GM21528 (cell line): ENCODE results near the gene KCNQ5.
"Not testable (repeated sequence)": the region's sequence is repeated elsewhere in the genome, so short reads cannot be mapped to it uniquely, and the experiment has no call there.

Experiments used
- ATAC-seq: cut with Tn5 transposase; IDR thresholded peaks from one replicate; pipeline ENCODE4 v1.9.1; 2021; ENCODE audit warnings: mild to moderate bottlenecking, moderate library complexity; ENCODE audit not compliant: unreplicated experiment, low FRiP score

The KCNQ5 gene

DNA sequence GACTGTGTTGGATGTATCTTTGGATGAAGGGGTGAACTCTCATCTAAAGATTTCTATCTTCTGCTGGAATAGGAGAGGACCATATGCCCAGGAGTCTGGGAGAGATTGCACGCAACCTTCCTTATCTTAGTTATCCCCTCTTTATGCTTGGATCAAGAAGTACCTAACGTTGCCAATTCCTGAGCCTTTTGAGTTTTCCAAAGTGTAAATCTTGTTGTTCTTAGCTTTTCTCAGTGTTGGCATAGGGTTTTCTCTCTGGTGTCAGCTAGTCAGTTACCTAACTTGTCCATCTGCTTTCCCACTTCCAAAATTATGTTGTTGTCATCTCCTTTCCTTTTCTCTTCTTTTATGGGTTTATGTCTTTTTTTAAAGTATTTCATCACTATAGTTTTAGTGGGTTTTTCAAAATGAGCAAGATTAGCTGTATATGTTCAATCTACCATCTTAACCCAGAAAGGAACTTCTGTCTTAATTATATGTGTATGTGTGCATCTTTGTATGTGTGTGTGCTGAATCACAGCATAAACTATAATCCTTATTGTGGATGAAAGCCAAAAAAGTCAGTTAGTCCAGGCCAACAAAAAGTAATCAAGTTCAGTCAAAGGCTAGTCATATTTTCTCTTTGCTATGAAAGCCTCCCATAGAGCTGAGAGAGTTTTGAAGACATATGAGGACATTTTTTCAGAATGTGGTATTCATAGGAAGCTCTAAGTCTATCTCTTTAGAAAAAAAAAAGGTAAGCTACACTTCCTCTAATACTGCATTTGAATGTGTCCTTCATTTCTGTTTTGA, 531.3 kb downstream of the KCNQ5 start:
- ATAC-seq: no peak

GRCh38 chr6:73156793-73157767, 535.2 kb downstream of the KCNQ5 start:
- no peak for ATAC-seq

- ATAC-seq: no peak
Observed at GRCh38 chr6:73157870-73158269, 536.0 kb downstream of the KCNQ5 start.

GRCh38 chr6:73169111-73169510, 547.2 kb downstream of the KCNQ5 start:
- no peak for ATAC-seq

DNA sequence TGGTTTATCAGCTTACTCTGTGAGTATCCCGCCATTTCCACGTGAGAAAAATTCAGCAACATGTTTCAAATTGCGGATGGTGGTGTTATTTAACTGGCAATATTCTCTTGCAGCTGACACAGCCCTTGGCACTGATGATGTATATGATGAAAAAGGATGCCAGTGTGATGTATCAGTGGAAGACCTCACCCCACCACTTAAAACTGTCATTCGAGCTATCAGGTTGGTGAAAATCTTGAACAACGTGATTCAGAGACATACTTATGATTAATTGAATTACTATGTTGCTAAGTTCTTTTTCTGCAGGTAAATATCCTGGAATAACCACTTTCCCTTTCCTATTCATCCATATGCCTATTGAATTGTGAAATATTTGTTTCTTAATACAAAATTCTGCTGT, 547.8 kb downstream of the KCNQ5 start:
- no peak for ATAC-seq

GRCh38 chr6:73174646-73175045, 552.8 kb downstream of the KCNQ5 start:
- no peak for ATAC-seq

DNA sequence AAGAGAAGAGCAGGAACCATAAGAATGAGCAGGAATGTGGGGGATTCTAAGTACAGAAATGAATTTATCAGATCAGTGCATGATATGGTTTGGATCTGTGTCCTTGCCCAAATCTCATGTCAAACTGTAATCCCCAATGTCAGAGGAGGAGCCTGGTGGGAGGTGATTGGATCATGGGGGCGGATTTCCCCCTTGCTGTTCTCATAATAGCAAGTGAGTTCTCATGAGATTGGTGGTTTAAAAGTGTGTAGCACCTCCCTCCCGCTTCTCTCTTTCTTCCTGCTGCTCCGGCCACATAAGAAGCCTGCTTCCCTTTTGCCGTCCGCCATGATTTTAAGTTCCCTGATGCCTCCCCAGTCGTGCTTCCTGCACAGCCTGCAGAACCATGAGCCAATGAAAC, 554.2 kb downstream of the KCNQ5 start:
- no peak for ATAC-seq

- ATAC-seq: peak; percentile 58
Observed at GRCh38 chr6:73177221-73177944, 555.5 kb downstream of the KCNQ5 start.

GRCh38 chr6:73180076-73180738, 558.3 kb downstream of the KCNQ5 start:
- no peak for ATAC-seq

GRCh38 chr6:73180763-73181619, 559.1 kb downstream of the KCNQ5 start:
- peak; percentile 82 for ATAC-seq

DNA sequence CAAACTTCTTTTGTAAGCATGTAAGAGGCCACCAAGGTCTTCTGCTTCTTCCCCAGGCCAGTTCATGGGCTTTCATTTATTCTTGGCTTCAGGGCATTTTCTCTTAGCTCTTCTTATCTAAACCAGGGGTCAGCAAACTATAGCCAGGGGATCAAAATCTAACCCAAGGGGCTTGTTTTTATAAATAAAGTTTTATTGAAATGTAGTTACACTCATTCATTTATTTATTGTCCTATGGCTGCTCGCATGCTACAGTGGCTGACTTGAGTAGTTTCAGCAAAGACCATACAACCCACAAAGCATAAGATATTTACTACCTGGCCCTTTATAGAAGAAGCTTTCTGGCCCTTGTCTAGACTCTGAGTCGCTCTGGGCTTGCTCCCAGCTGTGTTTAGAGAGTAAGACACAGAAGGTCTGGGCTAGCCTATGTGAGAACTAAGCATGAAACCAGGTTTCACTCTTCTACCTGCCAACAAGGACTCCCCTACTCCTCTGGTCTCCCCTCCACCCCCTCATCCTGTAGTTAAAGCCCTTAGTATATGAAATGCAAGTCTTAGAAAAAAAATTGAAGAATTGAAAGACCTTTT, 560.2 kb downstream of the KCNQ5 start:
- peak; percentile 40 for ATAC-seq

DNA sequence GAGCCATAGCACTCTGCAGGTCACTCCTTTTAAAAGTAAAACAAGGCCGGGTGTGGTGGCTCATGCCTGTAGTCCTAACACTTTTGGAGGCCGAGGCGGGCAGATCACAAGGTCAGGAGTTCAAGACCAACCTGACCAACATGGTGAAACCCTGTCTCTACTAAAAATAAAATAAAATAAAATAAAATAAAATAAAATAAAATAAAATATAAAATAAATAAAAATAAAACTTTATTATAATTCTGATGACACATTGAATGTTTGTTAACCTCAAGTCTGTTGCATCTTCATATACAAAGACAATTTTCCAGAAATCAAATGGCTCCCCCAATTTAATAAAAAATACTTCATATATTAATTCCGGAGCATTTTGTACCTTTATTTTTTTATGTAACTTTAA, 571.4 kb downstream of the KCNQ5 start:
- ATAC-seq: not testable (repeated sequence)

DNA sequence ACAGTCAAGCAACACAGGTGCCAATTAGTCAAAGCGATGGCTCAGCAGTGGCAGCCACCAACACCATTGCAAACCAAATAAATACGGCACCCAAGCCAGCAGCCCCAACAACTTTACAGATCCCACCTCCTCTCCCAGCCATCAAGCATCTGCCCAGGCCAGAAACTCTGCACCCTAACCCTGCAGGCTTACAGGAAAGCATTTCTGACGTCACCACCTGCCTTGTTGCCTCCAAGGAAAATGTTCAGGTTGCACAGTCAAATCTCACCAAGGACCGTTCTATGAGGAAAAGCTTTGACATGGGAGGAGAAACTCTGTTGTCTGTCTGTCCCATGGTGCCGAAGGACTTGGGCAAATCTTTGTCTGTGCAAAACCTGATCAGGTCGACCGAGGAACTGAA, 572.9 kb downstream of the KCNQ5 start:
- ATAC-seq: no peak

DNA sequence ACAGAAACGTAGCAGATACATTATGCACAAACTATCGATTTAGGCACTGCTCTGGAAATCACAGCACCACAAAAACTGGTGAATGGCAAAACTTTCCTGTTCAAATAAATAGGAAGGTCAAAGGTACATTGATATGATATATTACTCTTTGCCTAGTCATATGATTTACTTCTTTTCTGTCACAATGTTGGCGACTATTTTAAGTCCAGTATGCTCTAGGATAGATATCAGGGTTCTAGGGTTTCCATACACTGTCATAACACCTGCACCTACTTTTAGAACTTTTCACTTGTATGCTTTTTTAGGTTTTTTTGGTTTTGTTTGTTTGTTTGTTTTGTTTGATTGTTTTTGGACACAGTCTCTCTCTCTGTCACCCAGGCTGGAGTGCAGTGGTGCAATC, 578.4 kb downstream of the KCNQ5 start:
- no peak for ATAC-seq

DNA sequence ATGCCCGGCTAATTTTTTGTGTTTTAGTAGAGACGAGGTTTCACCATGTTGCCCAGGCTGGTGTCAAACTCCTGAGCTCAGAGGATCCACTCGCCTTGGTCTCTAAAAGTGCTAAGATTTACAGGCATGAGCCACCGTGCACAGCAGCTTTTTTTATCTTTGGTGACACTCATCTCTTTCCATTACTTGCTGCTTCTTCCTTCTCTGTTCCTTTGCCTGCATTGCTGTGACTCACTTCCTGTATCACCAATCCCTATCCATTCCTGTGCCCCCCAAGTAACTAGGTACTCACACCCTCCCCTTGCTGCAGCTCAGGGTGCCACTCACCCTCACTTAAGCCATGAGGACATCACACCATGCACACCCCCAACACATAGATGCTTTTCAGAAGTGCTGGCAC, 578.9 kb downstream of the KCNQ5 start:
- no peak for ATAC-seq

GRCh38 chr6:73203098-73203497, 581.2 kb downstream of the KCNQ5 start:
- no peak for ATAC-seq

- no peak for ATAC-seq
Observed at GRCh38 chr6:73204252-73204651, 582.4 kb downstream of the KCNQ5 start.

DNA sequence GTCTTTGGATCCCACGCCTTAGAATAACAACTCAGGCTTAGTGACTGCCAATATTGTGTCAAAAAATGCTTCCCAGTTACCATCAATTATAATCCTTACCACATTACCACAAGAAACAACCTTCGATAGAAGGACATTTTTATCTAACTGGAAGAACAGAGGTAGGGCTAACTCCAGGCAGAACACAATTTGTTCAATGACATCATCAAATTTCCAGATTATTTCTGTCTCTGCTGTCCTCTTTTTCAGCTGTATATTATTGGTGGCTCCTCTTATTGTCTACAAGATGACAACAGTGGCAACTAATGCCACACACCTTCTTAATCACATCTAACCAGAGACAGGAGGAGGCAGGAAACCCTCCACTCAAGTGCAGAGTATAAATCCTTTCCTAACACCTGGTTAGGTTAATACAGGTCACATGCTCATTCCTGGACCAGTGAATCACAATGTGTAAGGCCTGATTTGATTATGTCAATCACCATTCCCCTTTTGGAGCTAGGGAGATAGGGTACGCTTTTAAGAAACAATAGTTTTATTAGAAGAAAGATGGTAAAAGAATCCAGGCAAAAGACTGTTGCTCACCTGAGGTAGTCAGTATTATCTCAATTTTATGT, 585.5 kb downstream of the KCNQ5 start:
- no peak for ATAC-seq

DNA sequence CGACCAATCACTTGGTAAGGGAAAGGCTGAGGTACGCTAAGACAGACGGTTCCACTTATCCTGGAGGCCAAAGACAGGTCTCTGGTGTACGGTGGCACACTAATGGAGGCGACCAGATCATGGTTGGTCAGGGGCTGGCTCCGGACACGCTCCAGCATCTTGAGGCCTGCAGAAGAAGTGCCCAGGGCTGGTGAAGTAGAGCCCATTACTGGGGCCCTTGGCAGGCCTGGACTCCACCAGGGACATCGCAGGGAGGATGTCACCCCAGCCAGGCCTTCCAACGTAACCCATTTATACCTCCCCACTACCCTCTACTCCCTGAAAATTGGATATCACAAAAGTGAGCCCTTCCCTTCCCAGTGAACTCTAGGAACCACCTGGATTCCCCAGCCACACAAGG, 587.3 kb downstream of the KCNQ5 start:
- no peak for ATAC-seq
